Nasal cavity respiratory epithelium epithelial cell of viscerocranial mucosa (primary cell): Measurements from ENCODE around the gene ZNF527. TPM values are rescaled to one million over a fixed set of nuclear protein-coding genes. Genes with fewer than 3 reads are reported as not detected.

ENCODE experiments used
- total RNA-seq: library from RNA; depleted of rRNA; stranded (reverse); fragments of >200 nt; gene quantifications from 2 replicates; pipeline ENCODE4 v1.2.3, GENCODE V29; 2014

Gene ZNF527
- 4.1 and 6.6 TPM in 2 replicates for total RNA-seq

DNA sequence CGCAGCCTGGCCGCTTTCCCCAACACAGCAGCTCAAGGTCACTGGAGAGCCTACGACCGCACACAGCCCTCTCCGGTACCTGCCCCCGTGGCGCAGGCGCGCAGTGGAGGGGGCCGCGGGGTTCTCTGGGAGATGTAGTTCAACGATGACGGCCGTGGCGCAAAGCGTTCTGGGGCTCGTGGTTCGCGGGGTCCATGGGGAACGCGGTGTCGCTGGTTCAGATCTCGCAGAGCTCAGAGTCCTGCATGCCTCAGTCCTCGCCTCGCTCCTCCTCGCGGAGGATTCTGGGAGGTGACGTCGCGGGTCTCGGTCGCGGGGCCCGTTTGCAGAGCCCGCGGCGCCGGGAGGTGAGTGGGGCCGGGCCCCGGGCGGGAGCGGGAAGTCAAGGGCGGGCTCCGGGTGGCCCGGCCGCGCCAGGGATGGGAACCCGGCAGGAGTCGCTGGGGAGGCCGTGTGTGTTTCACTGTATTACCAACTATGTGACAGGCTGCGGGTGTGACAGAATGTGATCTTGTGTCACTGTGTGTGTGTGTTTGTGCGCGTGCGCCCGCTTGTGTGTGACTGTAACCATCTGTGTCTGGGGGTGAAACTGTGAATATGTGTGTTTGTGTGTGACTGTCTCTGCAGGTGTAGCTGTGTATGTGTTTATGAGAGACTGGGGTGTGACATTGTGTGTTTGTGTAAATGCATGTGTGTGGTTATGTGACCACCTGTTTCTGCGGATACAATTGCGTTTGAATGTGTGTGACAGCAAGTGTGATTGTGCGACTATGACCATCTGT is at the start of gene ZNF527:
Gene ZNF527 (plus strand): TSS at position 220 of the 782 bp plus-strand sequence. CDS start 3,100 bp downstream, outside the sequence.

Other genes with a start within 250 kb of the ZNF527 start
- gene ZNF585A, start 198.4 kb upstream of the ZNF527 start, total RNA-seq: 7.9 and 11.5 TPM in 2 replicates
- 10.6 and 26.0 TPM in 2 replicates for gene ZNF585B, start 160.6 kb upstream of the ZNF527 start, total RNA-seq
- gene ZNF383, start 152.9 kb upstream of the ZNF527 start, total RNA-seq: 10.9 and 11.5 TPM in 2 replicates
- 5.1 and 6.2 TPM in 2 replicates for gene ZNF569, start 96.3 kb downstream of the ZNF527 start, total RNA-seq
- gene ZNF570, start 98.3 kb downstream of the ZNF527 start, total RNA-seq: 5.8 and 8.8 TPM in 2 replicates
- 2.7 and 7.0 TPM in 2 replicates for gene ZNF793, start 135.8 kb downstream of the ZNF527 start, total RNA-seq
- gene ZNF571, start 223.7 kb downstream of the ZNF527 start, total RNA-seq: 5.8 and 7.9 TPM in 2 replicates
- under 0.01 and 0.43 TPM in 2 replicates for gene ZNF540, start 223.8 kb downstream of the ZNF527 start, total RNA-seq